SKM-1 treated with dmso at 0.1 percent for 144 hours (cell line): ENCODE data around the gene PIAS4.

ENCODE experiments used
- DNase-seq: peaks from one replicate; lab custom pipeline; 2025; ENCODE audit not compliant: unreplicated experiment; lab: John Stamatoyannopoulos, UW

PIAS4 gene

DNA sequence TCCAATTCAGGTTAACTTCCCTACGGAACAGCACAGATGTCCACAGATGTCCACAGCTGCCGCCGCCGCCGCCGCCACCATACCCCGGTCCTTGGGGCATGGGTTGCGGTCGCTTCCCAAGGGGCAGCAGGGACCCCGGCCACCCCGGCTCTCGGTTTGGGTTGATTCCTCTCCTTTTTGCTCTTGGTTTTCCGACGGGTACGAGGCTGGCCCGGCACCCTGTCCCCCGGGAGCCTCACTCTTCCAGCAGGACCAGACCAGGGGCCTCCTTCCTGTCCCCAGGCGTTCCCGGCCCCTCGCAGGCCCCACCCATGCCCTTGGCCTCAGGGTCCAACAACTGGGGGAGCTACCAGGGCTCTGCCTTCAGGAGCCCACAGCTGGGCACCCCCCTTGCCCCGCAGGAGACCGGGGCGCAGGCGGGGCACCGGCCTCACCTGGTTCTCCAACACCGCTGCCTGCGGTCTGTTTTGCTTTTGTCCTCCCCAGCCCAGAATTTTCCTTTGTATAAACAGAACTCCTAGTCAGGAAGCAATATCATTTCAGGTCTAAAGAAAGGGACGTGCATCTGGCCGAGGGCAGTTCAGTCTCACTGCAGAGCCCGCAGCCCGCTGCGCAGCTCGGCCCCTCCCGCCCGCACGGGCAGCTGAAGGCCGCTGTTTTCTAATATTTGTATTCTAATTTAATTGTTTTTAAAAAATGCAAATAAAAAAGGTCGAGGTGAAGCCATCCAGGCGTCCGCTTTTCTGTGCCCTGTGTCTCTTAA lies 31.3 kb downstream of the PIAS4 start:
- no peak for DNase-seq

GRCh38 chr19:4042064-4042730 lies 34.7 kb downstream of the PIAS4 start:
- no peak for DNase-seq

DNA sequence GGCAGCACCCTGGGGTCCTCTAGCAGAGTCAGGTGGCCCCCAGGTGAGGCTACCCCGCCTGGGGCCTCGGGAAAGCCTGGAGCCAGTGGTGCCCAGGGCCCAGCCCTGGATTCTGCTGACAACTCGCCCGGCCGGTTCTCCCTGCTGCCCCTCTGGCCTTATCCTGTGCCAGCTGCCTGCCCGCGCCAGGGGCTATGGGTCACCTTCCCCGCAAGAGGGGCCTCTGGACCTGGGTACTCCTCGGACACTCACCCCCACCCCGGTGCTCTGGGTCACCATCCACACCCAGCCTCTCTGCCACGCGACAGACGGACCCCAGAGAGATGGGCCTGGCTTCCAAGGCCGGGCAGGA lies 35.2 kb downstream of the PIAS4 start:
- no peak for DNase-seq

DNA sequence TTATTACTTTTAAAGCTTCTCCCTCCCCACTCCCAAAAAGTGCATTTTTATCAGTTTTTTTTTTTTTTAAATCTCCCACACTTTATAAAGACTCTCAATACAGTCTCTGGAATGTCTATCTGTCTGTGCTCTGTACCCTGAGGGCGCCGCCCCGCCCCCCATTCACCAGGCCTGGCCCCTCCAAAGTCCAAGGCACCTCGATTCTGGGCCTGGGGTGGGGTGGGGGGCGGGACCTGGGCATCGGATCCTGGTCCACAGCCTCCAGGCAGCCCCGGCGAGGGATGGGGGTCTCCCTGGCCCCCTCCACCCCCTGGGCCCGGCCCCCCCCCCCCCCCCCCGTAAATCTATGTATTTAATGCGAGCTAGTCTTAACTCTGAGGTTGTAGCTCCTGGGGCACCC lies 35.9 kb downstream of the PIAS4 start:
- no peak for DNase-seq

DNA sequence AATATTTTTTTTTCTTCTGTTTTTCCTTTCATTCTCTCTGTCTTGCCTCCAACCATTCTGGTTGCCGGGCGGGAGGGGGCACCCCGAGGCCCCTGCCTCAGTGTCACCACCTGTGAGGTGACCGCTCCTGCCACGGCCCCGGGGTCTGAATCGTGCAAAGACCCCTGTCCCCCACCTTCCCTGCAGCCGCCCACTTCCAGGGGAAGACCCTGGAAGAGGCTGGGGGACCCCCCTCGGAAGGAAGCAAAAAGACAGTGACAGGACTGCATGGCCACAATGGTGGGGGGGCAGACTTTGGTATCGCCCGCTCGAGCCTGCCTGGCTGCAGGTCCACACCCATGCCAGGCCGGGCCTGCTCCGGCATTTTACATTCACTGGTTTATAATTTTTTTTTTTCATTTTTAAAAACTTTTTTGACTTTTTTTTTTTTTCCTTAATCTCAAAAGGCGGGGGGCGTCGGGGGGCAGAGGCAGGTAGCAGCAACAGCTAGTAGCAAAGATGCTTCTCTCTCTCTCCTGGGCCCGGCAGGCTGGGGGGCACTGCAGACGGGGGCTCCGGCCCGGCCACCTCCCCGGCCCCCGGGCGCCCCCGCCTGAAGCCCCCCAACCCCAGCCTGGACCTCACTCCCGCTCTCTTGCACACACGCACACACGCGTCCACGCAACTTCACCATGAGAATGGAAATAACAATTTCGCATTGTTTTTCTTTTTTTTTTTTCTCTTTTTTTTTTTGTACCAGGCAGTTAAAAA lies 36.6 kb downstream of the PIAS4 start:
- no peak for DNase-seq

GRCh38 chr19:4044990-4045465 lies 37.5 kb downstream of the PIAS4 start:
- no peak for DNase-seq

GRCh38 chr19:4045597-4046361 lies 38.2 kb downstream of the PIAS4 start:
- DNase-seq, result no peak

GRCh38 chr19:4046362-4046691 lies 38.8 kb downstream of the PIAS4 start:
- no peak for DNase-seq

GRCh38 chr19:4046946-4047683 lies 39.6 kb downstream of the PIAS4 start:
- no peak for DNase-seq

DNA sequence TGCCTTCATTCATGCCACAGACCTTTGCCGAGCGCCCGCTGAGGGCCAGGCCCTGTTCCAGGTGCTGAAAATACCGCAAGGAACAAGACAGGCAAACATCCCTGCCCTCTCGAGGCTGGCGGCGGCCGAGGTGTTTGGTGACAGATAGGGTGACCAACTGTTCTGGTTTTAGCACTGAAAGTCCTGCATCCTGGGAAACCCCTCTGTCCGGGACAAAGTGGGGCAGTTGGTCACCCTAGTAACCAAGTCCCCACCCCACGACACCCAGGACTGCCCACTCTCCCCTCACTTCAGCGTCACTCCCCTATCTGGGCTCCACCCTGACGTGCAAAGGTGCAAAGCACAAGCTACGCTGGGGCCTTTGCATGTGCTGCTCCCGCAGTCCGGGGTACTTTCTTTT lies 41.9 kb downstream of the PIAS4 start:
- no peak for DNase-seq

DNA sequence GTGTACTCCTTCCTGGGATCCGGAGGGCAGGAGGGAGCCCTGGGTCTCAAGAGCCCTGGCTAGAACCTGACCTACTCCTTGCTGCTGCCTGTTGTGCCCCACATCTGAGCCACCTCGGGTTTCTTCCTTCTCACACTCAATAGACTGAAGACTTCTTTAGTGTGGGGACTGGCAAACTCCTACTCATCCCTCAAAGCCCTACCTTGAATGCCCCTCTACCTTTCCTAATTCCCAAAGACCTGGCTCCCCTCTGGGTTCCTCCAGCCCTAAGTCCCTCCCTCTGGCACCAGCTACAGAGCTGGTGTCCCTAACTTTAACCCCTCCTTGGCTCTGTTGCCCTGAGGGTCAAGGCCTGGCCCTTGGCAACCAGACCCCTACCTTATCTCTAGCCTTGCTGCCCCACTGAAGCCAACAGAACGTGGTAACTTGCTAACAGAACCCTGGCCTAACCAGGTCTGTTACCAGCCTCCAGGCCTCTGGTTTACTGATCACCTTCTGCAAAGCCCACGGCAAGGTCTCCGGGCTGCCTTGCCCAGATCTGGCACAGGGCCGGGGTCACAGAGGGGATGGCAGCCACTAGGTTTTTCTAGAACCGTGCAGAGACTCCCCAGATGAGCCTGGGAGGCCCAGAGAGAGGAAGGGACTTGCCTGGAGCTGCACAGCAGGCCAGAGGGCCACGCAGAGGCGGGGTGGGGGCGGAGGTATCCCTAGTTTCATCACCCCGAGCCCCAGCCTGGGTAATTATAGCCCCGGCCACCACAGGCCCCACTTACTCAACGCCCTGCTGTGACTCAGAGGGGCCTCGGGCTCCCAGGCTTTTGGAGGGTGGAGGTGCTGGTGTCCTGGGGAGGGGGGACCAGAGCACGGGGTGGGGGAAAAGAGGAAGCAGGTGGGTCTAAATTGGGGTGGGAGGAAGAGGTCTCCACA lies 43.9 kb downstream of the PIAS4 start:
- peak; percentile 89 for DNase-seq

- DNase-seq, result peak; percentile 63
These were observed 44.8 kb downstream of the PIAS4 start for GRCh38 chr19:4052114-4052992.

DNA sequence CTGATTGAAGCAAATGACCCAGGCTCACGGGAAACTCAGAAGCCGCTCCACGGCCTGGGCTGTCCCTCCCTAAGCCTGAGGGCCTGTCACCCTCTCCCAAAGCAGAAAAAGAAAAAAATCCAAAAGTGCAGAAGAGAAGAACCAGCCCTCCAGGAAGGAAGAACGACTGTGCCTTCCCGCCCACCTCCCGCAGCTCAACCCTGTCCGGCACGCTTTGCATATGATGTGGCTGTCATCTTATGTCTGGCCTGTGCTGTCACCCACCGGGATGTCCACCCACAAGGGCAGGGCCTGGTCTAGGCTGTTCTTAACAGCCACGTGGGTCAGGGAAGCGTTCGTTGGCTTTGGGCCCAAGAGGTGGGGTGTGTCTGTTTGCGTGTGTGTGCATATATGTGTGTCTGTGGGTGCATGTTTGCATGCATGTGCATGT lies 45.5 kb downstream of the PIAS4 start:
- no peak for DNase-seq

DNA sequence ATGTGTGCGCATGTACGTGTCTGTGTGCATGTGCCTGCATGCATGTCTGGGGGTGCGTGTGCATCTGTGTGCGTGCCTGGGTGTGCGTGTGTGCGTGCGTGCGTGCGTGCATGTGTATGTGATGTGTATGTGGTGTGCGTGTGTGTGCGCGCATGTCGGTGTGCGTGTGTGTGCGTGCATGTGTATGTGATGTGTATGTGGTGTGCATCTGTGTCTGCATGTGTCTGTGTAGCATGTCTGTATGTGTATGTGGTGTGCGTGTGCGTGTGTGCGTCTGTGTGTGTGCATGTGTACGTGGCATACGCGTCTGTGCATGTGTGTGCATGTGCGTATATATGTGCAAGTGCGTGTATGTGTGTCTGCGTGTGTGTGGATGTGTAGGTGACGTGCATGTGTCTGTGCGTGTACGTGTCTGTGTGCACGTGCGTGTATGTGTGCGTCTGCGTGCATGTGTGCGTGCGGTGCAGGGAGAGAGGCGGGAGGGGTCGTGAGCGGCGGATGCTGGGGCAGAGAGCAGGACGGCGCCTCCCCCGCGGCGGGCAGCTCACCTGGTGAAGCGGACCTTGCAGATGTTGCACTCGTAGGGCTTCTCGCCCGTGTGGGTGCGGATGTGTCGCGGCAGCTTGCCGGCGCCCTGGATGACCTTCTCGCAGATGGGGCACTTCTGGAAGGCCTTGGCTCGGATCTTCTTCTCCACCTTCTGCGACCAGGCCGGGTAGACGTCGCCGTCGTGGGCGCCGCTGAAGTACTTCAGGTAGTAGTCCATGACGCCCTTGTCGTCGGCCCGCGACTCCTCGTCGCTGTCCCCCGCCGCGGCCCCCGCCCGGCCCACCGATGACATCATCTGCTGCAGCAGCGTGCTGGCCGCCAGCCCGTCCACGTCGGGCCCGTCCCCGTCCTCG lies 46.1 kb downstream of the PIAS4 start:
- DNase-seq, result no peak

DNA sequence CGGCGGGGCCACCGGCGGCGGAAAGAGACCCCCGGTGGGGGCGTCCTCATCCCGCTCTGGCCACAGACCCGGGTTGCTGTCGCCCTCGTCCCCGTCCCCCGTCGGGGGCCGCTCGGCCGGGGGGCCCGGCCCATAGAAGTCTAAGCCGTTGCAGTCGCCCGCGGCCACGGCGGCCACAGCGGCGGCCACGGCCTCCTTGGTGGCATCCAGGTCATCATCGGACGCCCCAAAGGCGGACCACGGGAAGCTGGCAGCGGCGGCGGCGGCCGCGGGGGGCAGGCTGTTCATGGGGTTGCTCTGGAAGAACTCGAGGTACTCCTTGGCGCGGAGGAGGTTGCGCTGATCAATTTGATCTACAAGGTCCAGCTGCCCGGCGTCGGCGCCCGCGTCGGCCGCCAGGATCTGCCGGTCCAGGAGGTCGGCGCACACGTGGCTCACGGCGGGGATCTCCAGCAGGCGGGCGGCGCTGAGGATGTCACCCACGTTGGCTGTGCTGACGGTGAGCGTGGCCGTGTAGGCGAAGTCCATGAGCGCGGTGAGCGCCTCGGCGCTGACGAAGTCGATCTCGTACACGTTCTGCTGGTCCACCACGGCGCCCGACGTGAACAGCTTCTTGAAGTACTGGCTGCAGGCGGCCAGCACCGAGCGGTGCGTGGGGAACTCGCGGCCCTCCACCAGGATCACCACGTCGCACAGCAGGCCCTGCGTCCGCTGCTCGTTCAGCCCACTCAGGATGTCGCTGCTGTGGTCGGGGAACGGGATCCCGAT lies 47.1 kb downstream of the PIAS4 start:
- no peak for DNase-seq

GRCh38 chr19:4055209-4055552 lies 47.6 kb downstream of the PIAS4 start:
- DNase-seq, result no peak
